GM20000 (cell line): ENCODE data around the gene CAMTA1.

ENCODE experiments used
- DNase-seq: peaks from one replicate; pipeline ENCODE4 v3.0.0; 2012; ENCODE audit warnings: low spot score
- CTCF ChIP-seq: IDR thresholded peaks from 2 replicates; pipeline ENCODE4 v1.5.1; 2012; ENCODE audit warnings: mild to moderate bottlenecking, control low read depth; ENCODE audit errors: extremely low read depth, missing control alignments

Gene CAMTA1

DNA sequence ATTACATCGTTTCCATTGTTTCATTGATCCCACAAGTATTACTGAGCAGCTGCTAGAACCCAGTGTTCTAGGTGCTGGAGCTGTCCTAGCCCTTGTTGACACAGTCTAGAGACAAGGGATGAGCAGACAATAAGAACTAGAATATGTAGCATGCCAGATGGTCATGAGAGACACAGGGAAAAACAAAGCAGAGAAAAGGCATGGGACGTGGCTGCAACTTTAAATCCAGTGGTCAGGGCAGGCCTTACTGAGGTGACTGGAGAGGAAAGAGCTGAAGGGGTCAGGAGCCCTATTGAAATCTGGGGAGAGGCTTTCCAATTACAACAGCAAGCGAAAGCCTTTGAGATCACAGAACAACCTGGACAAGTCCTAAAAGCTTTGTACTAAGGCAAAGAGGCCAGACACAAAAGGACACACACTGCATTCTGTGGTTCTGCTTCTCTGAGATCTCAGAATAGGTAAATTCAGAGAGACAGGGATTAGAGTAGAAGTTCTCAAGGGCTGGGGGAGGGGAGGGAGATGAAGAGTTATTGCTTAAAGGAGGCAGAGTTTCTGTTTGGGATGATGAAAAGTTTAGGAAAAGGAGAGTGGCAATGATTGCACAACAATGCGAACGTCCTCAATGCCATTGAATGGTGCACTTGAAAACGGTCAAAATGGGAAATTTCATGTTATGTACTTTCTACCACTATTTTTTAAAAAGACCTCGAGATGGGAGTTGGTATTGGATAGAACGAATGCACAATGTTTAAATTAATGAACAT is 518.5 kb downstream of the CAMTA1 start:
- no peak for DNase-seq
- no peak for TF ChIP-seq CTCF

- no peak for DNase-seq
- TF ChIP-seq CTCF, result no peak
These were observed 527.9 kb downstream of the CAMTA1 start for GRCh38 chr1:7313081-7313546.

- no peak for DNase-seq
- TF ChIP-seq CTCF, result no peak
These were observed 528.6 kb downstream of the CAMTA1 start for GRCh38 chr1:7313826-7314225.

- no peak for TF ChIP-seq CTCF
- no peak for DNase-seq
These were observed 530.1 kb downstream of the CAMTA1 start for GRCh38 chr1:7315316-7315715.

DNA sequence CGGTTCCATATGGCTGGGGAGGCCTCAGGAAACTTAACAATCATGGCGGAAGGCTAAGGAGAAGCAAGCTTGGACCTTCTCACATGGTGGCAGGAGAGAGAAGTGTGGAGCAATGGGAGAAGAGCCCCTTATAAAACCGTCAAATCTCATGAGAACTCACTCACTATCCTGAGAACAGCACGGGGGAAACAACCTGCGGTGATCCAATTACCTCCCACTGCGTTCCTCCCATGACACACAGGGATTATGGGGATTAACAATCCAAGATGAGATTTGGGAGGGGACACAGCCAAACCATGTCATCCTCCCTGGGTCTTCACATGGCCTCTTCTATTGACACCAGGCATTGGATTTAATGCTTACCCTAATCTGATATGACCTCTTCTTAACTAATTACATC is 530.7 kb downstream of the CAMTA1 start:
- TF ChIP-seq CTCF, result no peak
- DNase-seq, result no peak

- DNase-seq, result no peak
- TF ChIP-seq CTCF, result no peak
These were observed 532.6 kb downstream of the CAMTA1 start for GRCh38 chr1:7317888-7318287.

DNA sequence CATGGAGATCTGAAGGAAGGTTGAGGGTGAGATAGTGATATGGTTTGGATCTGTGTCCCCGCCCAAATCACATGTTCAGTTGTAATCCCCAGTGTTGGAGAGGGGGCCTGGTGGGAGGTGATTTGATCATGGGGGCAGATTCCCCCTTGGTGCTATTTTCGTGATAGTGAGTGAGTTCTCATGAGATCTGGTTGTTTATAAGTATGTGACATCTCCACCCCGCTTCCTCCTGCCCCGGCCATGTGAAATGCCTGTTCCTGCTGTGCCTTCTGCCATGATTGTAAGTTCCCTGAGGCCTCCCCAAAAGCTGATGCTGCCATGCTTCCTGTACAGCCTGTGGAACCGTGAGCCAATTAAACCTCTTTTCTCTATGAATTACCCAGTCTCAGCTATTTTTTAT is 533.9 kb downstream of the CAMTA1 start:
- no peak for DNase-seq
- TF ChIP-seq CTCF, result no peak
